HepG2 (cell line): ENCODE data around the gene BMP8B.
"Not testable (repeated sequence)": the region's sequence is repeated elsewhere in the genome, so short reads cannot be mapped to it uniquely, and the experiment has no call there.

Experiments
- CTCF ChIP-seq: sonication (generic); formaldehyde crosslinking; IDR thresholded peaks from 2 replicates; pipeline ENCODE4 v1.5.0; 2020; ENCODE audit warnings: mild to moderate bottlenecking, missing genetic modification reagents, moderate library complexity
- EZH2 ChIP-seq: conservative IDR thresholded peaks from 2 replicates; pipeline ENCODE4 v1.6.1; 2012; ENCODE audit warnings: mild to moderate bottlenecking, low read depth, low read length, moderate library complexity
- HDAC2 ChIP-seq: sonication (generic); formaldehyde crosslinking; IDR thresholded peaks from 2 replicates; pipeline ENCODE4 v1.4.0; 2020; ENCODE audit warnings: missing genetic modification reagents
- HOXA7 ChIP-seq: sonication (generic); formaldehyde crosslinking; IDR thresholded peaks from 2 replicates; pipeline ENCODE4 v1.8.1; 2022; ENCODE audit warnings: mild to moderate bottlenecking, missing genetic modification reagents, moderate library complexity
- ZKSCAN8 ChIP-seq: IDR thresholded peaks from 2 replicates; pipeline ENCODE4 v1.6.1; 2016; ENCODE audit warnings: borderline replicate concordance, missing genetic modification reagents, missing compliant biosample characterization
- ZSCAN29 ChIP-seq: sonication (generic); formaldehyde crosslinking; conservative IDR thresholded peaks from 2 replicates; pipeline ENCODE4 v1.4.0; 2020; ENCODE audit warnings: mild to moderate bottlenecking, missing genetic modification reagents

- not testable (repeated sequence) for TF ChIP-seq CTCF (CRISPR knock-in tag); EZH2; ZSCAN29 (CRISPR knock-in tag); HOXA7 (CRISPR knock-in tag); ZKSCAN8; HDAC2
Measured at GRCh38 chr1:39798859-39799769, 10.4 kb upstream of the BMP8B start.
